CD4-positive, alpha-beta T cell (primary cell): ENCODE results near the gene ABHD5. TPM values are rescaled to one million over a fixed set of nuclear protein-coding genes. Genes with fewer than 3 reads are reported as not detected.

ENCODE experiments used
- ATAC-seq: fragments of 200-7000 bp; cut with Tn5 transposase; one replicate; pipeline ENCODE4 v1.10.0; 2022; ENCODE audit warnings: mild to moderate bottlenecking; ENCODE audit not compliant: poor library complexity
- CTCF ChIA-PET: fragments of 350-600 bp; sonication (Branson Sonifier 250); formaldehyde crosslinking; loops from one replicate; lab custom pipeline; 2021; ENCODE audit warnings: antibody characterized with exemption, inconsistent platforms; lab: Charles Lee
- POLR2A ChIA-PET: fragments of 350-600 bp; sonication (Branson Sonifier 250); formaldehyde crosslinking; loops from one replicate; lab custom pipeline; 2021; ENCODE audit warnings: antibody characterized with exemption, inconsistent platforms; lab: Charles Lee
- DNase-seq, 14 experiments: peaks; one replicate each; pipeline ENCODE4 v3.0.0-alpha.2; 2013 to 2020; ENCODE audit warnings: mixed read lengths in 2 of 14
- H3K27ac ChIP-seq, 2 donors: one replicate each; pipeline versions ENCODE4 v1.5.1 to v1.7.0; 2013; ENCODE audit warnings: low read length in 2 of 2, low read depth in 1 of 2, mild to moderate bottlenecking in 1 of 2
- H3K27me3 ChIP-seq, 2 experiments: 1 replicate in 1 of 2; 2 replicates in 1 of 2; pipeline versions ENCODE4 v1.6.1 to v1.7.0; 2013; ENCODE audit warnings: low read length in 2 of 2, control low read depth in 1 of 2, mild to moderate bottlenecking in 1 of 2, moderate library complexity in 1 of 2; ENCODE audit not compliant: insufficient read depth in 2 of 2, control insufficient read depth in 1 of 2
- H3K36me3 ChIP-seq: one replicate; pipeline ENCODE4 v1.6.1; 2013; ENCODE audit warnings: low read length, control low read depth; ENCODE audit not compliant: insufficient read depth
- H3K4me1 ChIP-seq: one replicate; pipeline ENCODE4 v1.6.1; 2013; ENCODE audit warnings: low read length, control low read depth; ENCODE audit not compliant: insufficient read depth
- H3K4me3 ChIP-seq: one replicate; pipeline ENCODE4 v1.5.1; 2013; ENCODE audit warnings: mild to moderate bottlenecking, low read length, moderate library complexity
- H3K9me3 ChIP-seq, 2 experiments: 1 replicate in 1 of 2; 2 replicates in 1 of 2; pipeline versions ENCODE4 v1.6.1 to v1.7.0; 2013; ENCODE audit warnings: low read length in 2 of 2, mild to moderate bottlenecking in 2 of 2, control low read depth in 1 of 2, moderate library complexity in 1 of 2; ENCODE audit not compliant: control insufficient read depth in 1 of 2, insufficient read depth in 1 of 2
- H3K27ac Mint-ChIP-seq: one replicate; pipeline ENCODE4 v1.8.0; 2020; ENCODE audit warnings: mixed read lengths
- H3K27me3 Mint-ChIP-seq: one replicate; pipeline ENCODE4 v1.8.0; 2021; ENCODE audit warnings: mixed read lengths
- H3K36me3 Mint-ChIP-seq: one replicate; pipeline ENCODE4 v1.8.0; 2021; ENCODE audit warnings: low read depth, mixed read lengths
- H3K4me1 Mint-ChIP-seq: one replicate; pipeline ENCODE4 v1.8.0; 2021; ENCODE audit warnings: low read depth, mixed read lengths
- H3K4me3 Mint-ChIP-seq: one replicate; pipeline ENCODE4 v1.8.0; 2020; ENCODE audit warnings: mild to moderate bottlenecking, mixed read lengths
- H3K9me3 Mint-ChIP-seq: one replicate; pipeline ENCODE4 v1.8.0; 2020; ENCODE audit warnings: mixed read lengths
- CTCF ChIP-seq: fragments of 200-600 bp; IDR thresholded peaks from one replicate; pipeline ENCODE4 v1.8.0; 2022; ENCODE audit warnings: antibody characterized with exemption, mild to moderate bottlenecking
- intact Hi-C, 2 experiments: fragments of 100-400 bp; cut with DNase I in 1 of 2; cut with micrococcal nuclease in 1 of 2; formaldehyde crosslinking; loops; one replicate each; pipeline versions ENCODE4 v1.15.1 to v1.9.0; 2023 to 2025; cut with DNase I, micrococcal nuclease
- total RNA-seq, 174 experiments: library from RNA in 2 of 174; stranded (reverse) in 2 of 174; gene quantifications; one replicate each; pipeline ENCODE4 v1.2.3 and lab custom pipeline; 2021 to 2026

Gene ABHD5
- total RNA-seq, 2 experiments from 2014 or later: 6.4 to 9.3 TPM

GRCh38 chr3:43684944-43685343, 5.8 kb upstream of the ABHD5 start:
- no peaks in the 10 kb centered on the region for H3K9me3 Mint-ChIP-seq
- no peak overlapping the region for H3K4me3 Mint-ChIP-seq
- ChIA-PET CTCF (no interaction called here), POLR2A (no interaction called here)
- Histone ChIP-seq H3K27me3 (no peaks in the 10 kb centered on the region), H3K9me3 (no peaks in the 10 kb centered on the region), H3K4me3 (no peak overlapping the region), H3K36me3 (no peaks in the 10 kb centered on the region), H3K4me1 (peaks cover 1% of the 10 kb centered on the region), H3K27ac (no peak overlapping the region)
- DNase-seq (no peak), ATAC-seq (no peak)
- intact Hi-C loops: no loop called here
- no peaks in the 10 kb centered on the region for H3K27me3 Mint-ChIP-seq
- TF ChIP-seq CTCF: no peak
- H3K27ac Mint-ChIP-seq: no peak overlapping the region
- H3K4me1 Mint-ChIP-seq: peaks cover 5% of the 10 kb centered on the region
- H3K36me3 Mint-ChIP-seq: no peaks in the 10 kb centered on the region

- Mint-ChIP-seq H3K4me3 (no peak overlapping the region), H3K27ac (no peak overlapping the region), H3K27me3 (no peaks in the 10 kb centered on the region), H3K4me1 (peaks cover 13% of the 10 kb centered on the region), H3K36me3 (peaks cover 8% of the 10 kb centered on the region), H3K9me3 (no peaks in the 10 kb centered on the region)
- no peaks in the 10 kb centered on the region for H3K27me3 ChIP-seq
- H3K27ac ChIP-seq: no peak overlapping the region
- no peak for DNase-seq
- H3K36me3 ChIP-seq: no peaks in the 10 kb centered on the region
- ChIA-PET CTCF (no interaction called here), POLR2A (interaction anchor here (1.2 kb wide), 1 partner anchor 11 kb away, joined by 3 read pairs; no protein-coding TSS in a partner anchor)
- ATAC-seq: no peak
- no peak for TF ChIP-seq CTCF
- no peak overlapping the region for H3K4me3 ChIP-seq
- intact Hi-C loops: no loop called here
- H3K4me1 ChIP-seq: peaks cover 8% of the 10 kb centered on the region
- no peaks in the 10 kb centered on the region for H3K9me3 ChIP-seq
Measured at GRCh38 chr3:43685921-43686320, 4.8 kb upstream of the ABHD5 start.

GRCh38 chr3:43686333-43686699, 4.4 kb upstream of the ABHD5 start:
- Histone ChIP-seq H3K36me3 (no peaks in the 10 kb centered on the region), H3K27ac (no peak overlapping the region), H3K4me3 (no peak overlapping the region), H3K27me3 (no peaks in the 10 kb centered on the region), H3K9me3 (no peaks in the 10 kb centered on the region), H3K4me1 (peaks cover 9% of the 10 kb centered on the region)
- TF ChIP-seq CTCF: no peak
- Mint-ChIP-seq H3K4me1 (peaks cover 13% of the 10 kb centered on the region), H3K9me3 (no peaks in the 10 kb centered on the region), H3K36me3 (peaks cover 8% of the 10 kb centered on the region), H3K27ac (no peak overlapping the region), H3K27me3 (no peaks in the 10 kb centered on the region), H3K4me3 (no peak overlapping the region)
- CTCF ChIA-PET: no interaction called here
- DNase-seq: no peak
- ATAC-seq: no peak
- POLR2A ChIA-PET: interaction anchor here (1.2 kb wide), 1 partner anchor 11 kb away, joined by 3 read pairs; no protein-coding TSS in a partner anchor
- intact Hi-C loops: no loop called here
